LHCN-M2 (cell line): ENCODE data around the gene QRSL1. TPM values are rescaled to one million over a fixed set of nuclear protein-coding genes. Genes with fewer than 3 reads are reported as not detected.

Experiments
- total RNA-seq: library from RNA; depleted of rRNA; stranded (reverse); fragments of >200 nt; gene quantifications from 2 replicates; pipeline ENCODE4 v1.2.3, GENCODE V29; 2014; rRNA removed

QRSL1 gene
- total RNA-seq, 1 experiment from 2014 or later, result 11.0 TPM

Other genes starting within 250 kb of the QRSL1 start
- gene RTN4IP1, start 80 bp upstream of the QRSL1 start, total RNA-seq, result 9.5 and 10.8 TPM in 2 replicates